ENCODE measurements around the gene CCDC14. TPM values are rescaled to one million over a fixed set of nuclear protein-coding genes. Genes with fewer than 3 reads are reported as not detected.

CCDC14 gene
- total and polyA plus RNA-seq, 2 of the 4 experiments (the other 2 are of a cell fraction) = 82.1 to 109 TPM

DNA sequence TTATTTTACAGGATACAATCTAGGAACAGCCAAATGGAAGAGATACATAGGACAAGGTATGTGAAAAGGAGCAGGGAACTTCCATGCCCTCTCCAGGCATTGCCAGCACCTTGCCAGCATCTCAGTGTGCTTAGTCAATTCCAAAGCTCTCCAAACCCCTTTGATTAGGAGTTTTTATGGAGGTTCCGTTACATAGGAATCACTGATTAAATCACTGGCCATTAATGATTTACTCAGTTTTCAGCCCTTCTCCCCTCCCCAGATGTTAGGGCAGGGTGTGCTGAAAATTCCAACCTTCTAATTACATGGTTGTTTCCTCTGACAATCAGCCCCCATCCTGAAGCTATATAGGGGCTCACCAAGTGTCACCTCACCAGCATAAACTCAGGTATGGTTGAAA, 88.4 kb downstream of the CCDC14 start:
- intact Hi-C loops (cut with micrococcal nuclease) = loop anchor here (10.0 kb wide), 1 partner anchor 218 kb away; no protein-coding TSS in a partner anchor
- no peak overlapping the region for H2AK5ac ChIP-seq (ENCODE audit: low read depth, low read length)
- ChIA-PET POLR2A (ENCODE audit: unreplicated experiment) (no interaction called here), CTCF (interaction anchor here (0.6 kb wide), 1 partner anchor 13 kb away, joined by 3 read pairs; no protein-coding TSS in a partner anchor)
- no peak overlapping the region for H3K4ac ChIP-seq (ENCODE audit: low read depth, low read length)
- H2BK120ac ChIP-seq (ENCODE audit: low read depth, low read length) = no peak overlapping the region
- H3K27me3 ChIP-seq (ENCODE audit: control insufficient read depth, insufficient read depth, low read length) = no peaks in the 10 kb centered on the region
- no peak overlapping the region for H3K56ac ChIP-seq (ENCODE audit: extremely low read depth, insufficient read depth, low read length)
- H2BK5ac ChIP-seq (ENCODE audit: low read depth, low read length, poor library complexity, severe bottlenecking) = no peak overlapping the region
- H3K4me3 ChIP-seq (ENCODE audit: insufficient read depth, low read depth, low read length) = no peak overlapping the region
- TF ChIP-seq POLR2A (IDR thresholded peaks at IDR 0.05; ENCODE audit: low read depth, low read length) = no peak
- dilution Hi-C loops (cut with HindIII; ENCODE audit: low sequenced_read_pairs, unreplicated experiment) = no loop called here
- ATAC-seq (ENCODE audit: low read depth) (no peak), DNase-seq (no peak)
- BruUV-seq (replicated peaks) = no TSS peak
- no peak overlapping the region for H3K14ac ChIP-seq (replicated peaks; ENCODE audit: low read depth, low read length)
- H3K4me2 ChIP-seq (ENCODE audit: low read depth, low read length) = no peak overlapping the region
- no peak overlapping the region for H4K91ac ChIP-seq (ENCODE audit: insufficient read depth, low read depth, low read length)
- WGBS, 2 experiments (ENCODE audit: extremely low coverage in 2 of 2, insufficient read length in 1 of 2) = no CpG with 5 or more reads among the region's 1 CpG
- H3K36me3 ChIP-seq (ENCODE audit: control insufficient read depth, insufficient read depth, low read length) = peaks cover 24% of the 10 kb centered on the region
- H3K4me1 ChIP-seq (ENCODE audit: control insufficient read depth, insufficient read depth, low read length) = peaks cover 16% of the 10 kb centered on the region
- in situ Hi-C loops (cut with MboI; ENCODE audit: low sequenced_read_pairs) = no loop called here
- peaks cover 25% of the 10 kb centered on the region for H3K9me1 ChIP-seq (ENCODE audit: insufficient read depth, low read length)
- H4K5ac ChIP-seq (ENCODE audit: low read depth, low read length) = no peak overlapping the region
- no peak overlapping the region for H3K27ac ChIP-seq (ENCODE audit: insufficient read depth, low read length)
- H2BK20ac ChIP-seq (ENCODE audit: low read depth, low read length) = no peak overlapping the region
- no peak overlapping the region for H2AK9ac ChIP-seq (replicated peaks; ENCODE audit: low read depth, low read length, poor library complexity)
- no peak overlapping the region for H2BK15ac ChIP-seq (ENCODE audit: low read depth, low read length)
- H3K9ac ChIP-seq (ENCODE audit: low read depth, low read length) = no peak overlapping the region
- H4K20me1 ChIP-seq (ENCODE audit: insufficient read depth, low read length) = peaks cover 44% of the 10 kb centered on the region; the same call in 1 of the 2 replicates
- H4K8ac ChIP-seq (ENCODE audit: low read depth in 2 of 2, low read length in 2 of 2) = no peak overlapping the region
- H3K23ac ChIP-seq (ENCODE audit: low read depth, low read length) = no peak overlapping the region
- H2AFZ ChIP-seq (replicated peaks; ENCODE audit: low read length, poor library complexity) = no peak overlapping the region
- H3K9me3 ChIP-seq (ENCODE audit: control insufficient read depth, insufficient read depth, low read length) = peaks cover 3% of the 10 kb centered on the region
- H3K79me1 ChIP-seq (ENCODE audit: low read depth in 1 of 2, low read length in 2 of 2) = peaks cover 41 to 67% of the 10 kb centered on the region in 2 experiments
- no peak overlapping the region for H3K18ac ChIP-seq (ENCODE audit: low read depth, low read length)
